Astrocyte (in vitro differentiated cells and primary cell): ENCODE results near the gene GIPC2. TPM values are rescaled to one million over a fixed set of nuclear protein-coding genes. Genes with fewer than 3 reads are reported as not detected.

Source experiments
- DNase-seq: peaks from one replicate; pipeline ENCODE4 v3.0.0-alpha.2; 2010; ENCODE audit warnings: low read depth
- FAIRE-seq: peaks from 2 replicates; lab custom pipeline; 2011; peaks lifted over from hg19 to GRCh38; lab: Jason Lieb, UNC
- H2AFZ ChIP-seq: 2 replicates; pipeline ENCODE4 v1.6.0; 2012; ENCODE audit warnings: low read depth, low read length, inconsistent platforms
- H3K27ac ChIP-seq: 2 replicates; pipeline ENCODE4 v1.5.1; 2011; ENCODE audit warnings: low read depth, low read length, inconsistent platforms
- H3K27me3 ChIP-seq: 2 replicates; pipeline ENCODE4 v1.6.0; 2011; ENCODE audit warnings: low read length, inconsistent platforms; ENCODE audit not compliant: insufficient read depth
- H3K36me3 ChIP-seq: 2 replicates; pipeline ENCODE4 v1.5.1; 2011; ENCODE audit warnings: low read length, inconsistent platforms; ENCODE audit not compliant: insufficient read depth
- H3K4me1 ChIP-seq: 2 replicates; pipeline ENCODE4 v1.5.1; 2011; ENCODE audit warnings: low read length, inconsistent platforms; ENCODE audit not compliant: insufficient read depth
- H3K4me2 ChIP-seq: 2 replicates; pipeline ENCODE4 v1.6.0; 2012; ENCODE audit warnings: low read length, inconsistent platforms
- H3K4me3 ChIP-seq: 2 replicates; pipeline ENCODE4 v1.5.1; 2011; ENCODE audit warnings: low read depth, mild to moderate bottlenecking, low read length, inconsistent platforms; ENCODE audit not compliant: insufficient read depth
- H3K79me2 ChIP-seq: 2 replicates; pipeline ENCODE4 v1.6.0; 2012; ENCODE audit warnings: mild to moderate bottlenecking, low read length, inconsistent platforms; ENCODE audit not compliant: insufficient read depth
- H3K9ac ChIP-seq: 2 replicates; pipeline ENCODE4 v1.6.0; 2012; ENCODE audit warnings: mild to moderate bottlenecking, low read length, inconsistent platforms
- H3K9me3 ChIP-seq: 2 replicates; pipeline ENCODE4 v1.5.1; 2012; ENCODE audit warnings: low read depth, mild to moderate bottlenecking, low read length, inconsistent platforms; ENCODE audit not compliant: insufficient read depth
- H4K20me1 ChIP-seq: 2 replicates; pipeline ENCODE4 v1.6.0; 2012; ENCODE audit warnings: low read length, inconsistent platforms; ENCODE audit not compliant: insufficient read depth
- H3K27ac Mint-ChIP-seq: one replicate; pipeline ENCODE4 v1.8.0; 2021; ENCODE audit warnings: mild to moderate bottlenecking, mixed read lengths; ENCODE audit not compliant: unreplicated experiment
- H3K27me3 Mint-ChIP-seq: one replicate; pipeline ENCODE4 v1.8.0; 2021; ENCODE audit warnings: low read depth, mixed read lengths; ENCODE audit not compliant: unreplicated experiment
- H3K36me3 Mint-ChIP-seq: one replicate; pipeline ENCODE4 v1.8.0; 2021; ENCODE audit warnings: low read depth, mixed read lengths; ENCODE audit not compliant: unreplicated experiment
- H3K4me1 Mint-ChIP-seq: one replicate; pipeline ENCODE4 v1.8.0; 2021; ENCODE audit warnings: low read depth, mixed read lengths; ENCODE audit not compliant: unreplicated experiment
- H3K4me3 Mint-ChIP-seq: one replicate; pipeline ENCODE4 v1.8.0; 2021; ENCODE audit warnings: mild to moderate bottlenecking, moderate library complexity, mixed read lengths; ENCODE audit not compliant: unreplicated experiment
- H3K9me3 Mint-ChIP-seq: one replicate; pipeline ENCODE4 v1.8.0; 2021; ENCODE audit warnings: mild to moderate bottlenecking, mixed read lengths; ENCODE audit not compliant: unreplicated experiment
- CTCF ChIP-seq: IDR thresholded peaks from 2 replicates; pipeline ENCODE4 v1.5.1; 2011; ENCODE audit warnings: low read depth, mild to moderate bottlenecking, inconsistent platforms, low read length, moderate library complexity; ENCODE audit not compliant: insufficient read depth
- EZH2 ChIP-seq: IDR thresholded peaks from 2 replicates; pipeline ENCODE4 v1.6.1; 2012; ENCODE audit warnings: mild to moderate bottlenecking, low read length, inconsistent platforms; ENCODE audit not compliant: insufficient read depth
- total RNA-seq: library from RNA; stranded (reverse); gene quantifications from 2 replicates; pipeline ENCODE4 v1.2.1, GENCODE V29; 2021

GIPC2 gene
- total RNA-seq, 1 donor from 2014 or later: not detected

- no peak for TF ChIP-seq EZH2
- no peak for TF ChIP-seq CTCF
- Histone ChIP-seq H3K9ac (no peak overlapping the region), H2AFZ (no peak overlapping the region), H3K36me3 (no peaks in the 10 kb centered on the region), H3K4me2 (no peak overlapping the region), H3K9me3 (no peaks in the 10 kb centered on the region), H3K4me3 (no peak overlapping the region), H3K4me1 (peaks cover 21% of the 10 kb centered on the region), H3K27ac (no peak overlapping the region), H3K27me3 (no peaks in the 10 kb centered on the region), H4K20me1 (no peaks in the 10 kb centered on the region), H3K79me2 (no peaks in the 10 kb centered on the region)
- no peak for FAIRE-seq
- H3K36me3 Mint-ChIP-seq: no peaks in the 10 kb centered on the region
- no peaks in the 10 kb centered on the region for H3K9me3 Mint-ChIP-seq
- no peaks in the 10 kb centered on the region for H3K27me3 Mint-ChIP-seq
- H3K4me3 Mint-ChIP-seq: no peak overlapping the region
- no peak for DNase-seq
- H3K4me1 Mint-ChIP-seq: peaks cover 8% of the 10 kb centered on the region
- no peak overlapping the region for H3K27ac Mint-ChIP-seq
These were observed 48.9 kb downstream of the GIPC2 start for GRCh38 chr1:78094639-78095038.

DNA sequence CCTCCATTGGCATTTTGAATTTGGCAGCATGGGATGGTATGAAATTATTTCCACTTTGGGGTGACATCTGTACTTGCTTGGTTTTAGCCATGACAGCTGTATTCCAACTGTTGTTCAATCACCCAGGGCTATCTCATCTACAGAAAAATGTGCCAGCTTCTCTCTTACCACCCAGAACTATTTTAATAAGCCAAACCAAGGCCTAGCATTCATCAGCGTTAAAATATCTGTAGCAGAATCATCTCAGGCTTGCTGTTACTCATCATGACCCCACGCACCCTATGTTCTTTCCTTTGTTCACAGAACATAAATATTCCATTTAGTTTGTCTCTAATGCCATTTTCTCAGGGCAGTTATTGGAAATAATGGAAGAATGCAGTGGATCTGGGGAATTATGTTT is 49.8 kb downstream of the GIPC2 start:
- H3K27ac Mint-ChIP-seq: no peak overlapping the region
- FAIRE-seq (peak; percentile 67), DNase-seq (peak; percentile 80)
- no peaks in the 10 kb centered on the region for H3K36me3 ChIP-seq
- H3K4me3 ChIP-seq: peak overlapping the region; percentile 13
- no peak overlapping the region for H3K4me3 Mint-ChIP-seq
- no peak for TF ChIP-seq CTCF
- TF ChIP-seq EZH2: no peak
- no peaks in the 10 kb centered on the region for H3K9me3 ChIP-seq
- peak overlapping the region; percentile 51 for H3K9ac ChIP-seq
- peak overlapping the region; percentile 65 for H3K4me2 ChIP-seq
- no peaks in the 10 kb centered on the region for H3K79me2 ChIP-seq
- H2AFZ ChIP-seq: peak overlapping the region; percentile 53
- no peaks in the 10 kb centered on the region for H4K20me1 ChIP-seq
- no peaks in the 10 kb centered on the region for H3K36me3 Mint-ChIP-seq
- H3K27me3 ChIP-seq: no peaks in the 10 kb centered on the region
- no peaks in the 10 kb centered on the region for H3K27me3 Mint-ChIP-seq
- H3K27ac ChIP-seq: peak overlapping the region; percentile 84
- peaks cover 21% of the 10 kb centered on the region for H3K4me1 ChIP-seq
- H3K9me3 Mint-ChIP-seq: no peaks in the 10 kb centered on the region
- peaks cover 10% of the 10 kb centered on the region for H3K4me1 Mint-ChIP-seq

DNA sequence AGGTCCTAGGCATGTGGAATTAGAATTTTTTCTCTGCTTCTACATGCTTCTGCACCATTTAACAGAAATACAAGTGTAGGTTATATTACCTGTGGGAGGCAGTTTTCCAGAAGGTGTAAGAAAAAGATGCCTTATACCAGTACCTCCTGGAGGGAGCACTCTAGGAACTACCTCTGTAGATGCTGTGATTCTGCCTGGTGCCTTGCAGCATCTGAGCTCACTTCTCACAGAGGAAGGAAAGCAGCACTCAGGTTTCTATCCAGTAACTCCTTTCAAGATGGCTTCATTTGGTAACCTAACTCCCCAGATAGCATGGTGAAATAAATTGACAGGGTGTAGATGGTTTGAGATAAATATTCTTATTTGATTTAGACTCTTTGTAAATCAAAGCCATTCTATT is 50.3 kb downstream of the GIPC2 start:
- Histone ChIP-seq H3K79me2 (no peaks in the 10 kb centered on the region), H4K20me1 (no peaks in the 10 kb centered on the region), H3K27ac (peak overlapping the region; percentile 84), H3K27me3 (no peaks in the 10 kb centered on the region), H3K4me2 (peak overlapping the region; percentile 65), H2AFZ (peak overlapping the region; percentile 53), H3K9ac (peak overlapping the region; percentile 51), H3K9me3 (no peaks in the 10 kb centered on the region), H3K4me1 (peaks cover 23% of the 10 kb centered on the region), H3K4me3 (peak overlapping the region; percentile 13), H3K36me3 (no peaks in the 10 kb centered on the region)
- H3K9me3 Mint-ChIP-seq: no peaks in the 10 kb centered on the region
- H3K4me3 Mint-ChIP-seq: no peak overlapping the region
- no peak overlapping the region for H3K27ac Mint-ChIP-seq
- DNase-seq: no peak
- H3K27me3 Mint-ChIP-seq: no peaks in the 10 kb centered on the region
- no peak for FAIRE-seq
- peaks cover 10% of the 10 kb centered on the region for H3K4me1 Mint-ChIP-seq
- TF ChIP-seq CTCF (no peak), EZH2 (no peak)
- no peaks in the 10 kb centered on the region for H3K36me3 Mint-ChIP-seq
